ENCODE data around the gene TMEM259. TPM values are rescaled to one million over a fixed set of nuclear protein-coding genes. Genes with fewer than 3 reads are reported as not detected.

TMEM259 gene
- total and polyA plus RNA-seq, 9 of the 15 experiments (the other 6 are each of a cell fraction or from before 2014, with no cell fraction given), result 0.52 to 231 (median 63.6) TPM

DNA sequence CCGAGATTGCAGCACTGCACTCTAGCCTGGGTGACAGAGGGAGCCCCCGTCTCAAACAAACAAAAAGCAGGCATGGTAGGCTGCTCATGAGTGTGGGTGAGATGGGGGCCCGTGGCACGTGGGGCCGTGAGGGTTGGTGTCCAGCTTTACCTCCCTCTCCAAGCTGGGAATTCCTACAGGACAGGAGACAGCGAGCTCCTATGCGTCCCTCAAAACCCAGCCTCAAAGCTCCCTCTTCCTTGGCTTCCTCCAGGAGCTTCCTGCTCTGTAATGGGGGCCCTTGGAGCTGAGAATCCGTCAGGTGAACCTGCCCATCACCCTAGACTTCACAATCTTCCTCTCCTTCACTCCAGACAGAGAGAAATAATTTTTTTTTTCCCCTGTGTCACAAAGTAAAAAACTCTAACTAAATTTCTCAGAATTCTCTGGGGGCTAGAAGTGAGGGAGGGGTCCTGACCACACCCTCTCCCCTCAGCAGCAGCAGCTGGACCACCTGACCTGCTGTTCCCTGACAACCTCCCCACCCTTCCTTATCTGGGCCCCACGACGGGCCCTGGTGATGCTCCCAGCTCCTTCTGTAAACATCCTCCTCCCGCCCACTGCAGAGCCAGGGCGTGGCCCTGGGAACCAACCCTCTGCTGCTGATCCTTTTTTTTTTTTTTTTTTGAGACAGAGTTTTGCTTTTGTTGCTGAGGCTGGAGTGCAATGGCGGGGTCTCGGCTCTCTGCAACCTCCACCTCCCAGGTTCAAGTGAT is 58.9 kb downstream of the TMEM259 start (continued):
- TF ChIP-seq HIVEP1 (CRISPR knock-in tag; IDR thresholded peaks at IDR 0.05) (no peak), RFX1 (IDR thresholded peaks at IDR 0.05) (no peak; the same call in 1 of the 2 replicates), CXXC5 (CRISPR knock-in tag; IDR thresholded peaks at IDR 0.05) (peak; percentile 87)
- TF ChIP-seq, protein P1, sequence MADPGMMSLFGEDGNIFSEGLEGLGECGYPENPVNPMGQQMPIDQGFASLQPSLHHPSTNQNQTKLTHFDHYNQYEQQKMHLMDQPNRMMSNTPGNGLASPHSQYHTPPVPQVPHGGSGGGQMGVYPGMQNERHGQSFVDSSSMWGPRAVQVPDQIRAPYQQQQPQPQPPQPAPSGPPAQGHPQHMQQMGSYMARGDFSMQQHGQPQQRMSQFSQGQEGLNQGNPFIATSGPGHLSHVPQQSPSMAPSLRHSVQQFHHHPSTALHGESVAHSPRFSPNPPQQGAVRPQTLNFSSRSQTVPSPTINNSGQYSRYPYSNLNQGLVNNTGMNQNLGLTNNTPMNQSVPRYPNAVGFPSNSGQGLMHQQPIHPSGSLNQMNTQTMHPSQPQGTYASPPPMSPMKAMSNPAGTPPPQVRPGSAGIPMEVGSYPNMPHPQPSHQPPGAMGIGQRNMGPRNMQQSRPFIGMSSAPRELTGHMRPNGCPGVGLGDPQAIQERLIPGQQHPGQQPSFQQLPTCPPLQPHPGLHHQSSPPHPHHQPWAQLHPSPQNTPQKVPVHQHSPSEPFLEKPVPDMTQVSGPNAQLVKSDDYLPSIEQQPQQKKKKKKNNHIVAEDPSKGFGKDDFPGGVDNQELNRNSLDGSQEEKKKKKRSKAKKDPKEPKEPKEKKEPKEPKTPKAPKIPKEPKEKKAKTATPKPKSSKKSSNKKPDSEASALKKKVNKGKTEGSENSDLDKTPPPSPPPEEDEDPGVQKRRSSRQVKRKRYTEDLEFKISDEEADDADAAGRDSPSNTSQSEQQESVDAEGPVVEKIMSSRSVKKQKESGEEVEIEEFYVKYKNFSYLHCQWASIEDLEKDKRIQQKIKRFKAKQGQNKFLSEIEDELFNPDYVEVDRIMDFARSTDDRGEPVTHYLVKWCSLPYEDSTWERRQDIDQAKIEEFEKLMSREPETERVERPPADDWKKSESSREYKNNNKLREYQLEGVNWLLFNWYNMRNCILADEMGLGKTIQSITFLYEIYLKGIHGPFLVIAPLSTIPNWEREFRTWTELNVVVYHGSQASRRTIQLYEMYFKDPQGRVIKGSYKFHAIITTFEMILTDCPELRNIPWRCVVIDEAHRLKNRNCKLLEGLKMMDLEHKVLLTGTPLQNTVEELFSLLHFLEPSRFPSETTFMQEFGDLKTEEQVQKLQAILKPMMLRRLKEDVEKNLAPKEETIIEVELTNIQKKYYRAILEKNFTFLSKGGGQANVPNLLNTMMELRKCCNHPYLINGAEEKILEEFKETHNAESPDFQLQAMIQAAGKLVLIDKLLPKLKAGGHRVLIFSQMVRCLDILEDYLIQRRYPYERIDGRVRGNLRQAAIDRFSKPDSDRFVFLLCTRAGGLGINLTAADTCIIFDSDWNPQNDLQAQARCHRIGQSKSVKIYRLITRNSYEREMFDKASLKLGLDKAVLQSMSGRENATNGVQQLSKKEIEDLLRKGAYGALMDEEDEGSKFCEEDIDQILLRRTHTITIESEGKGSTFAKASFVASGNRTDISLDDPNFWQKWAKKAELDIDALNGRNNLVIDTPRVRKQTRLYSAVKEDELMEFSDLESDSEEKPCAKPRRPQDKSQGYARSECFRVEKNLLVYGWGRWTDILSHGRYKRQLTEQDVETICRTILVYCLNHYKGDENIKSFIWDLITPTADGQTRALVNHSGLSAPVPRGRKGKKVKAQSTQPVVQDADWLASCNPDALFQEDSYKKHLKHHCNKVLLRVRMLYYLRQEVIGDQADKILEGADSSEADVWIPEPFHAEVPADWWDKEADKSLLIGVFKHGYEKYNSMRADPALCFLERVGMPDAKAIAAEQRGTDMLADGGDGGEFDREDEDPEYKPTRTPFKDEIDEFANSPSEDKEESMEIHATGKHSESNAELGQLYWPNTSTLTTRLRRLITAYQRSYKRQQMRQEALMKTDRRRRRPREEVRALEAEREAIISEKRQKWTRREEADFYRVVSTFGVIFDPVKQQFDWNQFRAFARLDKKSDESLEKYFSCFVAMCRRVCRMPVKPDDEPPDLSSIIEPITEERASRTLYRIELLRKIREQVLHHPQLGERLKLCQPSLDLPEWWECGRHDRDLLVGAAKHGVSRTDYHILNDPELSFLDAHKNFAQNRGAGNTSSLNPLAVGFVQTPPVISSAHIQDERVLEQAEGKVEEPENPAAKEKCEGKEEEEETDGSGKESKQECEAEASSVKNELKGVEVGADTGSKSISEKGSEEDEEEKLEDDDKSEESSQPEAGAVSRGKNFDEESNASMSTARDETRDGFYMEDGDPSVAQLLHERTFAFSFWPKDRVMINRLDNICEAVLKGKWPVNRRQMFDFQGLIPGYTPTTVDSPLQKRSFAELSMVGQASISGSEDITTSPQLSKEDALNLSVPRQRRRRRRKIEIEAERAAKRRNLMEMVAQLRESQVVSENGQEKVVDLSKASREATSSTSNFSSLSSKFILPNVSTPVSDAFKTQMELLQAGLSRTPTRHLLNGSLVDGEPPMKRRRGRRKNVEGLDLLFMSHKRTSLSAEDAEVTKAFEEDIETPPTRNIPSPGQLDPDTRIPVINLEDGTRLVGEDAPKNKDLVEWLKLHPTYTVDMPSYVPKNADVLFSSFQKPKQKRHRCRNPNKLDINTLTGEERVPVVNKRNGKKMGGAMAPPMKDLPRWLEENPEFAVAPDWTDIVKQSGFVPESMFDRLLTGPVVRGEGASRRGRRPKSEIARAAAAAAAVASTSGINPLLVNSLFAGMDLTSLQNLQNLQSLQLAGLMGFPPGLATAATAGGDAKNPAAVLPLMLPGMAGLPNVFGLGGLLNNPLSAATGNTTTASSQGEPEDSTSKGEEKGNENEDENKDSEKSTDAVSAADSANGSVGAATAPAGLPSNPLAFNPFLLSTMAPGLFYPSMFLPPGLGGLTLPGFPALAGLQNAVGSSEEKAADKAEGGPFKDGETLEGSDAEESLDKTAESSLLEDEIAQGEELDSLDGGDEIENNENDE (IDR thresholded peaks at IDR 0.05; ENCODE audit: low read depth, low read length), result no peak
- TF ChIP-seq, protein P2, sequence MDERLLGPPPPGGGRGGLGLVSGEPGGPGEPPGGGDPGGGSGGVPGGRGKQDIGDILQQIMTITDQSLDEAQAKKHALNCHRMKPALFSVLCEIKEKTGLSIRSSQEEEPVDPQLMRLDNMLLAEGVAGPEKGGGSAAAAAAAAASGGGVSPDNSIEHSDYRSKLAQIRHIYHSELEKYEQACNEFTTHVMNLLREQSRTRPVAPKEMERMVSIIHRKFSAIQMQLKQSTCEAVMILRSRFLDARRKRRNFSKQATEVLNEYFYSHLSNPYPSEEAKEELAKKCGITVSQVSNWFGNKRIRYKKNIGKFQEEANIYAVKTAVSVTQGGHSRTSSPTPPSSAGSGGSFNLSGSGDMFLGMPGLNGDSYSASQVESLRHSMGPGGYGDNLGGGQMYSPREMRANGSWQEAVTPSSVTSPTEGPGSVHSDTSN (CRISPR knock-in tag; IDR thresholded peaks at IDR 0.05; ENCODE audit: low read depth), result no peak
- TF ChIP-seq, protein P2 (tag; conservative IDR thresholded peaks at IDR 0.05; ENCODE audit: low read depth), result no peak
